B cell (primary cell): Measurements from ENCODE around the gene CD58. TPM values are rescaled to one million over a fixed set of nuclear protein-coding genes. Genes with fewer than 3 reads are reported as not detected.
"Not testable (repeated sequence)": the region's sequence is repeated elsewhere in the genome, so short reads cannot be mapped to it uniquely, and the experiment has no call there.

Experiments used
- ATAC-seq: fragments of 200-7000 bp; cut with Tn5 transposase; one replicate; pipeline ENCODE4 v1.10.0; 2021; ENCODE audit warnings: low read depth, mild to moderate bottlenecking, moderate number of reproducible peaks, moderate library complexity
- CTCF ChIA-PET: fragments of 350-600 bp; sonication (Branson Sonifier 250); formaldehyde crosslinking; loops from one replicate; lab custom pipeline; 2021; ENCODE audit warnings: antibody characterized with exemption, inconsistent platforms; lab: Charles Lee
- POLR2A ChIA-PET: fragments of 350-600 bp; sonication (Branson Sonifier 250); formaldehyde crosslinking; loops from one replicate; lab custom pipeline; 2021; ENCODE audit warnings: antibody characterized with exemption; lab: Charles Lee
- DNase-seq: peaks from one replicate; pipeline ENCODE4 v3.0.0; 2013
- H2AFZ ChIP-seq: 2 replicates; pipeline ENCODE4 v1.6.1; 2012; ENCODE audit warnings: mild to moderate bottlenecking, low read depth, low read length; ENCODE audit not compliant: insufficient read depth, poor library complexity, severe bottlenecking
- H3K27ac ChIP-seq, 2 donors: 1 replicate in 1 of 2; 2 replicates in 1 of 2; pipeline ENCODE4 v1.5.1; 2012 to 2013; ENCODE audit warnings: low read length in 2 of 2, mild to moderate bottlenecking in 2 of 2, moderate library complexity in 1 of 2
- H3K27me3 ChIP-seq, 4 experiments: fragments of 200-600 bp in 1 of 4; sonication (generic) in 1 of 4; replicated peaks in 1 of 4; 1 replicate in 2 of 4; 2 replicates in 2 of 4; pipeline versions ENCODE4 v1.6.1 to v1.7.0; 2013 to 2016; ENCODE audit warnings: low read length in 3 of 4, mild to moderate bottlenecking in 2 of 4, mixed read lengths in 1 of 4, moderate library complexity in 1 of 4; ENCODE audit not compliant: insufficient read depth in 4 of 4, control insufficient read depth in 3 of 4; ENCODE audit errors: control extremely low read depth in 1 of 4
- H3K36me3 ChIP-seq, 2 experiments: replicated peaks in 1 of 2; 1 replicate in 1 of 2; 2 replicates in 1 of 2; pipeline versions ENCODE4 v1.6.1 to v1.7.1; 2013; ENCODE audit warnings: low read length in 1 of 2; ENCODE audit not compliant: insufficient read depth in 2 of 2, control insufficient read depth in 1 of 2; ENCODE audit errors: control extremely low read depth in 1 of 2, extremely low read depth in 1 of 2
- H3K4me1 ChIP-seq, 2 donors: fragments of 200-600 bp in 1 of 2; sonication (generic) in 1 of 2; 1 replicate in 1 of 2; 2 replicates in 1 of 2; pipeline versions ENCODE4 v1.5.1 to v1.6.1; 2013 to 2017; ENCODE audit warnings: low read length in 2 of 2; ENCODE audit not compliant: control insufficient read depth in 2 of 2, insufficient read depth in 2 of 2
- H3K4me2 ChIP-seq: replicated peaks from 2 replicates; pipeline ENCODE3; 2012; ENCODE audit warnings: mild to moderate bottlenecking, low read depth, low read length; ENCODE audit not compliant: poor library complexity, severe bottlenecking
- H3K4me3 ChIP-seq, 5 experiments: fragments of 200-600 bp in 1 of 5; sonication (generic) in 1 of 5; 1 replicate in 3 of 5; 2 replicates in 2 of 5; pipeline versions ENCODE4 v1.5.1 to v1.7.0; 2011 to 2016; ENCODE audit warnings: low read length in 4 of 5, mild to moderate bottlenecking in 4 of 5, low read depth in 2 of 5, control low read depth in 1 of 5, moderate library complexity in 1 of 5; ENCODE audit not compliant: insufficient read depth in 1 of 5; ENCODE audit errors: control extremely low read depth in 1 of 5, extremely low read depth in 1 of 5
- H3K79me2 ChIP-seq: fragments of 200-600 bp; sonication (generic); one replicate; pipeline ENCODE4 v1.6.0; 2016; ENCODE audit warnings: low read length; ENCODE audit not compliant: control insufficient read depth, insufficient read depth
- H3K9ac ChIP-seq: fragments of 200-600 bp; sonication (generic); 2 replicates; pipeline ENCODE4 v1.6.1; 2017; ENCODE audit warnings: mild to moderate bottlenecking, low read length, moderate library complexity
- H3K9me3 ChIP-seq, 3 donors: one replicate each; pipeline versions ENCODE4 v1.6.1 to v1.7.1; 2013; ENCODE audit warnings: low read length in 2 of 3; ENCODE audit not compliant: control insufficient read depth in 2 of 3, insufficient read depth in 1 of 3; ENCODE audit errors: control extremely low read depth in 1 of 3
- H4K20me1 ChIP-seq: 2 replicates; pipeline ENCODE4 v1.6.0; 2012; ENCODE audit warnings: mild to moderate bottlenecking, low read length; ENCODE audit not compliant: insufficient read depth, control insufficient read depth, poor library complexity, severe bottlenecking
- H3K27ac Mint-ChIP-seq: one replicate; pipeline ENCODE4 v1.8.0; 2021; ENCODE audit warnings: mixed read lengths
- H3K27me3 Mint-ChIP-seq: one replicate; pipeline ENCODE4 v1.8.0; 2021; ENCODE audit warnings: mixed read lengths
- H3K4me1 Mint-ChIP-seq: one replicate; pipeline ENCODE4 v1.8.0; 2021; ENCODE audit warnings: mixed read lengths
- H3K4me3 Mint-ChIP-seq: one replicate; pipeline ENCODE4 v1.8.0; 2021; ENCODE audit warnings: mixed read lengths
- H3K9me3 Mint-ChIP-seq: one replicate; pipeline ENCODE4 v1.8.0; 2022; ENCODE audit warnings: mixed read lengths; ENCODE audit not compliant: insufficient read depth
- WGBS: methylation state at CpG from one replicate; pipeline ENCODE4 v1.1.5; 2013; ENCODE audit warnings: missing lambda C conversion rate; ENCODE audit not compliant: insufficient coverage; 5-methylcytosine and 5-hydroxymethylcytosine counted together
- intact Hi-C: fragments of 100-400 bp; cut with micrococcal nuclease; formaldehyde crosslinking; loops from one replicate; pipeline ENCODE4 v1.10.0; 2022
- polyA plus RNA-seq: library from polyadenylated mRNA; depleted of rRNA; stranded (reverse); fragments of >200 nt; gene quantifications from 2 replicates; pipeline ENCODE4 v1.2.3, GENCODE V29; 2012
- total RNA-seq, 2 donors: library from RNA; stranded (reverse); fragments of 120-200 nt in 1 of 2; gene quantifications; 1 replicate in 1 of 2; 2 replicates in 1 of 2; pipeline versions ENCODE4 v1.2.3 to v1.2.4, GENCODE V29; 2013 to 2022

CD58 gene
- total and polyA plus RNA-seq, 2 donors (not counting 1 experiment from before 2014, with no cell fraction given): 12.3 to 47.6 TPM

DNA sequence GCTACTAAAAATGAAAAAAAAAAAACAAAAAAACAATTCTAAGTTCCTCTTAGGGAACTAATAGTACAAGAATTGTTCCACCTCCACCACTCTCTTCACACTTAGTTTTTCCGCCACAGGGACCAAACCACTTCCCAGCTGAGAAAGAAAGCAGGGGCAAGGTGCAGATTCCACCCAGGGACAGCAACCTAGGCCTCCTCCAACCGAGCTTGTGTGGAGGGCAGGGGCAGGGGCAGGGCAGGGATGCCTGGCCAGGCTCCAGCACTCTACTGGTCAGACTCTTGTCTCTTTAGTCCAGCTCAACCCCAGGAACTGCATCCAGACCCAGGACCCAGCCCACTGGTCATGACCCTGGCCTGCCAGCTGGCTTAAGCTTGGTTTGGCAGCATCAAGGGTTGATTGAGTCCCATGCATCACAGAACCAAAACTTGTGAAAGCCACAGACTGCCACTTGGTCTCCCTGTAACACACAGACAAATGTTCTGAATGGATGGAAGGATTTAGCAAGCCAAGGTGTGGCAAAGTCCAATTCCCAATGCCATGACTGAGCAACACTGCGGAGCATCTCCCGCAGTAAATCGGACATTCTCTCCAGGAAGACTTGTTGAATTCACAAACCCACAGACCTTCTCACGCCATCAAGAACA lies 19.7 kb upstream of the CD58 start:
- WGBS: 71% methylated on average over 1 of the region's 6 CpGs
- H3K27ac Mint-ChIP-seq, H4K20me1 ChIP-seq, H3K4me3 ChIP-seq, H3K27me3 ChIP-seq, intact Hi-C loops, H3K4me2 ChIP-seq, H3K9ac ChIP-seq, H3K9me3 ChIP-seq, H3K4me3 Mint-ChIP-seq, H3K27ac ChIP-seq, H3K27me3 Mint-ChIP-seq, POLR2A ChIA-PET, ATAC-seq, H3K4me1 ChIP-seq, H3K79me2 ChIP-seq, H3K9me3 Mint-ChIP-seq, H3K36me3 ChIP-seq, H2AFZ ChIP-seq, CTCF ChIA-PET, DNase-seq: not testable (repeated sequence)
- H3K4me1 Mint-ChIP-seq: peaks cover 10% of the 10 kb centered on the region

GRCh38 chr1:116589101-116589735 lies 18.4 kb upstream of the CD58 start:
- POLR2A ChIA-PET, H3K27ac ChIP-seq, H3K4me2 ChIP-seq, H3K27me3 ChIP-seq, H3K9me3 Mint-ChIP-seq, intact Hi-C loops, H3K4me3 ChIP-seq, H3K9me3 ChIP-seq, H3K36me3 ChIP-seq, H3K4me1 Mint-ChIP-seq, H3K9ac ChIP-seq, H3K4me3 Mint-ChIP-seq, H3K27ac Mint-ChIP-seq, ATAC-seq, H3K4me1 ChIP-seq, DNase-seq, H3K79me2 ChIP-seq, H2AFZ ChIP-seq, H3K27me3 Mint-ChIP-seq, H4K20me1 ChIP-seq: not testable (repeated sequence)
- CTCF ChIA-PET: interaction anchor here (2.0 kb wide), 1 partner anchor 15 kb away, joined by 7 read pairs; no protein-coding TSS in a partner anchor
- WGBS: 88% methylated on average over 6 of the region's 9 CpGs
